Activated CD4-positive, alpha-beta memory T cell treated with anti-CD3 and anti-CD28 coated beads for 36 hours (primary cell): ENCODE measurements around the gene SALL2. TPM values are rescaled to one million over a fixed set of nuclear protein-coding genes. Genes with fewer than 3 reads are reported as not detected.
A peak's percentile ranks its signal among the peaks of the same experiment; 100 is the strongest.
"Not testable (repeated sequence)": the region's sequence is repeated elsewhere in the genome, so short reads cannot be mapped to it uniquely, and the experiment has no call there.

Experiments
- CTCF ChIA-PET: fragments of 350-600 bp; sonication (Branson Sonifier 250); formaldehyde crosslinking; loops from one replicate; lab custom pipeline; 2021; ENCODE audit warnings: antibody characterized with exemption, inconsistent platforms; lab: Charles Lee
- POLR2A ChIA-PET: fragments of 350-600 bp; sonication (Branson Sonifier 250); formaldehyde crosslinking; loops from one replicate; lab custom pipeline; 2021; ENCODE audit warnings: antibody characterized with exemption; lab: Charles Lee
- DNase-seq: peaks from one replicate; pipeline ENCODE4 v3.0.0-alpha.2; 2020
- H3K27ac Mint-ChIP-seq: one replicate; pipeline ENCODE4 v1.8.0; 2021; ENCODE audit warnings: mixed read lengths
- H3K27me3 Mint-ChIP-seq: one replicate; pipeline ENCODE4 v1.8.0; 2021; ENCODE audit warnings: mixed read lengths
- H3K36me3 Mint-ChIP-seq: one replicate; pipeline ENCODE4 v1.8.0; 2021; ENCODE audit warnings: mixed read lengths
- H3K4me1 Mint-ChIP-seq: one replicate; pipeline ENCODE4 v1.8.0; 2021; ENCODE audit warnings: low read depth, mixed read lengths
- H3K4me3 Mint-ChIP-seq: one replicate; pipeline ENCODE4 v1.8.0; 2021; ENCODE audit warnings: mild to moderate bottlenecking, mixed read lengths
- H3K9me3 Mint-ChIP-seq: one replicate; pipeline ENCODE4 v1.8.0; 2021; ENCODE audit warnings: mixed read lengths
- intact Hi-C: fragments of 100-400 bp; cut with micrococcal nuclease; formaldehyde crosslinking; loops from one replicate; pipeline ENCODE4 v1.15.1; 2023
- total RNA-seq, 2 experiments: library from RNA; stranded (reverse); gene quantifications; one replicate each; pipeline ENCODE4 v1.2.3, GENCODE V29; 2021

The SALL2 gene
- 1 to 10 TPM; 4.4 to 4.8 TPM for total RNA-seq

DNA sequence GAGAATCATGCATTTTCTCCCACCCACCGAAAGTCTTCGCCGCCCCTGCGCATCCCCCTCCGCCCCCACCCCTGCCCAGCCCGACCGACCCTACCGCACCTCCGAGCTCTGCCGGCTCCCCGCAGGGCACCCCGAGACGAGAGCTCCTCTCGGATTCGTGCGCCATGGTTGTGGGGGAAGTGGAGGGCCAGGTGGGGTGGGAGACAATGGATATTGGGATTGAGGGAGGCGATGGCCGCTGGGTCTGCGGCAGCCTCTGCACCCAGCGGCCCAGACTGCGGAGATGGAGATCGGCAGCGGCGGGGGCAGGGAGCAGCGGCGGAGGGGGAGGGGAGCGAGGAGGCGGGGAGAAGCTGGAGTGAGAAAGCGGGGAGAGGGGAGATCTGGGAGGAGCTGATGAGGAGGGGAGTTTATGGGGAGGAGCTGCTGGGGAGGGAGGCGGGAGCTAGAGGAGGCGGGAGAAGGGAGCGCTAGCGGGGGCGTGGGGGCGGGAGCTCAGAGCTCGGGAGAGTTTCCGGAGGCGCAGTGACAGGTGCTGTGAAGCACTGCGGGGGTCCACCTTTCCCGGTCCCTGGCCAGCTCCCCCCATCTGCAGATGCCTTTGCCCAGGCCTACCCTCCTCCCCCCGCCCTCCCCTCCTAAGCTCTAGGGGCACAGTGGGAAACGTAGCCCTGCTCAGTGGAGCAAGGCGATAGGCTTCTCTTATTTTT, at the start of gene SALL2:
TSS of gene SALL2 (minus strand) at position 385 of the 710 bp plus-strand sequence. CDS start at position 166, 219 bp downstream.
- Mint-ChIP-seq H3K4me3 (peak within 1 kb of the TSS; percentile 77), H3K4me1 (peaks cover 10% of the 10 kb centered on the region), H3K9me3 (no peaks in the 10 kb centered on the region), H3K27ac (no peak within 1 kb of the TSS), H3K27me3 (no peaks in the 10 kb centered on the region), H3K36me3 (no peaks in the 10 kb centered on the region)
- ChIA-PET CTCF (interaction anchor here (0.7 to 2.0 kb wide), 7 partner anchors 15 to 71 kb away, joined by 3 to 19 read pairs (median 5); partner anchors contain the start of genes CHD8 and METTL3), POLR2A (interaction anchor here (0.7 to 1.9 kb wide), 4 partner anchors 15 to 142 kb away, joined by 3 to 6 read pairs (median 3); partner anchors contain the start of gene METTL3)
- DNase-seq, result peak; percentile 86
- intact Hi-C loops, result loop anchor here (1.0 kb wide), 1 partner anchor 15 kb away; the partner anchor contains the start of gene METTL3

DNA sequence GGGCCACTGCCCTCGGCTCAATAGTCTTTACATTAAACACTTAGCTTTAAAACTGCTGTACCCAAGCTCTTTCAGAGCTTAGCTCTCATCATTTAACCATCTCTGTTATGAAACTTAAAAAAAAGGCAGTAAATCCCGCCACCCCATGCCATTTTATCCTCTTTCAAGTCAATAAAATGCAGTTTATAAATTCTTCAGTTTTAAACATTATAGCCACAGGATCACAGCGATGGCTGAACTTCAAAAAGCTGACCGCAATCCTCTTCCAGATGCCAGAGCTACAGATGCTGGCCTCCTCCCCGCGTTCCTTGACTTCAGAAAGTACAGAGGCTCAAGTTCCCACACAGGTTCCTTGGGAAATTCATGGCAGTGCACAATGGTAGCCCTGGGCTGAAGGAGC, 49.5 kb upstream of the SALL2 start:
- CTCF ChIA-PET, result no interaction called here
- Mint-ChIP-seq H3K4me1 (no peaks in the 10 kb centered on the region), H3K9me3 (peaks cover 5% of the 10 kb centered on the region), H3K27ac (no peak overlapping the region), H3K36me3 (no peaks in the 10 kb centered on the region), H3K27me3 (peaks cover 14% of the 10 kb centered on the region), H3K4me3 (no peak overlapping the region)
- POLR2A ChIA-PET, result no interaction called here
- DNase-seq, result no peak
- intact Hi-C loops, result no loop called here

DNA sequence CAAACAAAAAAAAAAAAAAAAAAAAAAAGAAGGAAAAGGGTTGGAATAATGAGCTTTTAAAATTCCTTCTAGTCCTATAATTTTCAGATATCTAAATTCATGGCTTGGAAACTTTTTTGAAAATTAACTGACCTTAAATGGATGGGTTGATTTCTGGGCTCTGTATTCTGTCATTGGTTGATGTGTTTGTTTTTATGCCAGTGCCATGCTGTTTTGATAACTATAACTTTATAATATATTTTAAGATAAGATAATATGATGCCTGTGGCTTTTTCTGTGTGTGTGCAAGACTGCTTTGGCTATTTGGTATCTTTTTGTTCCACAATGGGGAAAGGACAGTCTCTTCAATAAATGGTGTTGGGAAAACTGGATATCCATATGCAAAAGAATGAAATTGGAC, 46.5 kb upstream of the SALL2 start:
- CTCF ChIA-PET, result no interaction called here
- Mint-ChIP-seq H3K4me3 (no peak overlapping the region), H3K9me3 (peaks cover 5% of the 10 kb centered on the region), H3K27ac (no peak overlapping the region), H3K36me3 (no peaks in the 10 kb centered on the region), H3K27me3 (peaks cover 14% of the 10 kb centered on the region), H3K4me1 (no peaks in the 10 kb centered on the region)
- intact Hi-C loops, result no loop called here
- no peak for DNase-seq
- POLR2A ChIA-PET, result no interaction called here

DNA sequence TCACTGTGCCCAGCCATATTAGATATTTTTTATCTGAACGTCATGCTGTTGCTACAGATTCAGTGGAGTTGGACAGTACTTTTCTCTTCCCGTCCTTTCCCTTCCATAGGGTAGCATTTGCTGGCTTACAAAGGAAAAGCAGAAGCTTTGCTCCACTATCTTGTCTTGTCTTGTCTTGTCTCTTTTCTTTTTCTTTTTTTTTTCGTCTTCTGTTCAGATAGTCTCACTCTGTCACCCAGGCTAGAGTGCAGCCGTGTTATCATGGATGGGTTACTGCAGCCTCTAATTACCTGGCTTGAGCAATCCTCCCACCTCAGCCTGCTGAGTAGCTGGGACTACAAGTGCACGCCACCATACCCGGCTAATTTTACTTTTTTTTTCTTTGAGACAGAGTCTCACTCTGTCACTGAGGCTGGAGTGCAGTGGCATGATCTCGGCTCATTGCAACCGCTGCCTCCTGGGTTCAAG, 32.6 kb upstream of the SALL2 start:
- POLR2A ChIA-PET, result no interaction called here

DNA sequence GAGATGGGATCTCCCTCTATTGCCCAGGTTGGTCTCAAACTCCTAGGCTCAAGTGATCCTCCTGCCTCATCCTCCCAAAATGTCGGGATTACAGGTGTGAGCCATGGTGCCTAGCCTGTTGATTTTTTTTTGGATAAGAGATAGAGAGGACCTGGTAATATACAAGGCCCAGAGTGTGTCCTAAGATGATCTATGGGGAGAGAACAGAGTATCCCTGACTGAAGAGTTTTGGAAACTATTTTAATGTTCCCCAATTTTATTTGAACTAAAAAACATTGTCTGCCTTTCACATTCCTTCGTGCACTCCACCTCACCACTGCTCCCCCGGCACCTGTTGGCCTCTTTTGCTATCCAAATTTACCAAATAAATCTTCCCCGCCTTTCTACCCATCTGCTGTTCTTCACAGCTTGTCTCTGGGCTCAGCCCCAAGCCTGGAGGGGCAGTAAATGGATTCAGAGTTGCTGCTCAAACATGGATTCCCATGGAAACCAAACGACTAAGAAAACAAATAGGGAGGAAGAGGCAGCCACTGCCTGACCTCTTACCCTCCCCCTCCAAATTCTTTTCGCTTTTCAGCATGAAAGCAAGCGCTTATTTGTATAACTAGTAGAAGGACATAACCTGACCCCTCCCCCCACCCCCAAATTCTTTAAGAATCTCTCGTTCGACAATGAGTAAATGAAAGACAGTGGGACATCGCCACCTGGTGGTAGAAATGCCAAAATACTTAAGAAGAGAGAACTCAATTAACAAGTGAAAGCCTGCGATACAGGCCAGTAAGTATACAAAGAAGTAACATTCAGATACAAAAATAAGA, 31.1 kb upstream of the SALL2 start:
- Mint-ChIP-seq H3K27ac (peak overlapping the region; percentile 16), H3K4me3 (no peak overlapping the region), H3K27me3 (no peaks in the 10 kb centered on the region), H3K9me3 (no peaks in the 10 kb centered on the region), H3K4me1 (peaks cover 5% of the 10 kb centered on the region), H3K36me3 (no peaks in the 10 kb centered on the region)
- POLR2A ChIA-PET, result interaction anchor here (0.7 kb wide), 1 partner anchor 57 kb away, joined by 3 read pairs; no protein-coding TSS in a partner anchor
- intact Hi-C loops, result loop anchor here (1.0 to 10.0 kb wide), 6 partner anchors 45 to 322 kb away; partner anchors contain the start of genes CHD8, METTL3 and RAB2B
- CTCF ChIA-PET, result interaction anchor here (0.7 to 4.6 kb wide), 14 partner anchors 9 to 543 kb away, joined by 3 to 96 read pairs (median 4); partner anchors contain the start of genes METTL3, SALL2 and TOX4
- DNase-seq, result peak; percentile 76

More for the DNA sequence above, 32.6 kb upstream of the SALL2 start:
- no peak for DNase-seq
- Mint-ChIP-seq H3K36me3 (no peaks in the 10 kb centered on the region), H3K4me3 (no peak overlapping the region), H3K27me3 (no peaks in the 10 kb centered on the region), H3K4me1 (peaks cover 5% of the 10 kb centered on the region), H3K9me3 (no peaks in the 10 kb centered on the region), H3K27ac (no peak overlapping the region)
- intact Hi-C loops, result loop anchor here (5.0 to 10.0 kb wide), 2 partner anchors 46 to 324 kb away; partner anchors contain the start of gene METTL3
- CTCF ChIA-PET, result interaction anchor here (0.7 to 4.6 kb wide), 3 partner anchors 33 to 207 kb away, joined by 3 to 96 read pairs (median 3); partner anchors contain the start of gene SALL2

DNA sequence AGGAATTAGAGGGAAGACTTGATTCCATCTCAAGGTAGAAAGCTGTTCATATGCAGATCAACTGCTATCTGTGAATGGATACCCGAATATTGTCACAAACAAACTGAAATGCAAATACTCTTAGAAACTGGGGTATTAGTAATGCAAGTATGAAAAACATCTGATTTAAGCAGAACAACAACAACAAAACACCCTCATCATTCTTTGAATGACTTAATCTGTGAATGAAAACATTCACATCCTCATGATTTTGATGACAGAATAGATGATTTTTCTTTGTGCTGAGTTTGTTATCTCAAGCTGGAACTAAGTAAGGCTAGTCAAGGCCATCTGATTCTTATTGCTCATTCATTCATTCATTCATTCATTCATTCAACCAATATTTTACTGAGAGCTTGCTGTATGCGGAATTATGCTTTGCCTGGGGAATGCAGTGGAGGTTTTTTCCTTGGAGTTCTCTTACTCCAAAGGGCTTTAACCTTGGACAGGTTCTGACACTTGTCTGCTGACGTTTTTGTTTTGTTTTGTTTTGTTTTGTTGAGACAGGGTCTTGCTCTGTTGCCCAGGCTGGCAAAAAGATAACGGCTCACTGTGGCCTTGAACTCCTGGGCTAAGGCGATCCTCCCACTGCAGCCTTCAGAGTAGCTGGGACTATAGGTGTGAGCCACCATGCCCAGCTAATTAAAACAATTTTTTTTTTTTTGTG, 30.4 kb upstream of the SALL2 start:
- no peaks in the 10 kb centered on the region for H3K36me3 Mint-ChIP-seq
- H3K4me3 Mint-ChIP-seq, result no peak overlapping the region
- intact Hi-C loops, result loop anchor here (1.0 to 10.0 kb wide), 6 partner anchors 44 to 322 kb away; partner anchors contain the start of genes CHD8, METTL3 and RAB2B
- DNase-seq, result no peak
- POLR2A ChIA-PET, result interaction anchor here (0.7 to 1.2 kb wide), 3 partner anchors 56 to 148 kb away, joined by 3 to 4 read pairs (median 3); no protein-coding TSS in a partner anchor
- H3K4me1 Mint-ChIP-seq, result peaks cover 5% of the 10 kb centered on the region
- no peaks in the 10 kb centered on the region for H3K9me3 Mint-ChIP-seq
- CTCF ChIA-PET, result interaction anchor here (0.6 to 4.6 kb wide), 15 partner anchors 30 to 542 kb away, joined by 3 to 96 read pairs (median 4); partner anchors contain the start of genes METTL3, SALL2 and TOX4
- no peak overlapping the region for H3K27ac Mint-ChIP-seq
- H3K27me3 Mint-ChIP-seq, result no peaks in the 10 kb centered on the region

DNA sequence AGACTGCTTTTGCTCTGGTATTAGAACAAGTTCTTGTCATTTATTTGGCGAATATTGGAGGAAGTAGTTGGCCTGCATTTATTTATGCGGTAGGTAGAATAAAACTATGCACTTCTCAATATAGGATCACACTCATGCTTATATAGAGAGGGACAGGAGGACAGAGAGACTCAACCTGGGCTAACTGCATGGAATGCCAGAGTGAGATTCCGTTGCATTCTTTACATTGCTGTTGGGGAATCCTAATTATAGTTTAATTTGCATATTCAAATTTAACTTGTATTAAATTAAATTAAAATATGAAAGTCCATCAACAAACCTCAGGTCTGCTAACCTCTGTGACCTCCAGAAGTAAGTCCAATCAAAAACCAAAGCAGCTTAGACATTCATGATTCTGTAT, 27.1 kb upstream of the SALL2 start:
- intact Hi-C loops, result loop anchor here (10.0 kb wide), 1 partner anchor 318 kb away; no protein-coding TSS in a partner anchor
- no peaks in the 10 kb centered on the region for H3K36me3 Mint-ChIP-seq
- no peaks in the 10 kb centered on the region for H3K27me3 Mint-ChIP-seq
- H3K27ac Mint-ChIP-seq, result no peak overlapping the region
- H3K4me3 Mint-ChIP-seq, result no peak overlapping the region
- POLR2A ChIA-PET, result no interaction called here
- H3K9me3 Mint-ChIP-seq, result no peaks in the 10 kb centered on the region
- no peak for DNase-seq
- CTCF ChIA-PET, result interaction anchor here (2.2 kb wide), 1 partner anchor 55 kb away, joined by 12 read pairs; no protein-coding TSS in a partner anchor
- peaks cover 5% of the 10 kb centered on the region for H3K4me1 Mint-ChIP-seq

DNA sequence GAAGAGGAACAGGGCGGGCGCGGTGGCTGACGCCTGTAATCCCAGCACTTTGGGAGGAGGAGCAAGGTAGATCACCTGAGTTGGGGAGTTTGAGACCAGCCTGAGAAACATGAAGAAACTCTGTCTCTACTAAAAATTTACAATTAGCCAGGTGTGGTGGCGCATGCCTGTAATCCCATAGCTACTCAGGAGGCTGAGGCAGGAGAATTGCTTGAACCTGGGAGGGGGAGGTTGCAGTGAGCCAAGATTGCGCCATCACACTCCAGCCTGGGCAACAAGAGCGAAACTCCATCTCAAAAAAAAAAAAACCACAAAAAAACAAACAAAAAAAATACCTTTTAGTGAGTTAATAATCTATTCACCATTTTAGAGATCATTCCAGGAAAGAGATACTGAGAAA, 18.4 kb upstream of the SALL2 start:
- H3K4me1 Mint-ChIP-seq, H3K9me3 Mint-ChIP-seq, intact Hi-C loops, H3K27me3 Mint-ChIP-seq, POLR2A ChIA-PET, H3K36me3 Mint-ChIP-seq, H3K27ac Mint-ChIP-seq, DNase-seq, H3K4me3 Mint-ChIP-seq: not testable (repeated sequence)
- CTCF ChIA-PET, result interaction anchor here (0.7 kb wide), 1 partner anchor 130 kb away, joined by 4 read pairs; no protein-coding TSS in a partner anchor

DNA sequence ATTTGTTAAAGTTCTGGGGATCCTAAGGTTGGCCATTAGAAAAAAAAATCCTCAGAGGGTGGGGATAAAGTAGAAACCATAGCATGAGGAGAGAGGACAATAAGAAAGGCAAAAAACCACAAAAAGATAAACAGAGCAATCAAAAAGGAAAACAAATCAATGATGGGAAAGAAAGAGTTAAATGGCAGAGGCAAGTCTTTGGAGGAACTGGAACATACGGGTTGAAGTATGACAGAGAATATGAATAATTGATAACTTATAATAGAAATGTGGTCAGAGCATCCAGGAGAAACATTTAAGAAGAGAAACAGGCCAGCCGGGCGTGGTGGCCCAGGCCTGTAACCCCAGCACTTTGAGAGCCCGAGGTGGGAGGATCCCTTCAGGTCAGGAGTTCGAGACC, 17.8 kb upstream of the SALL2 start:
- CTCF ChIA-PET, result no interaction called here
- Mint-ChIP-seq H3K4me3 (no peak overlapping the region), H3K27me3 (peaks cover 7% of the 10 kb centered on the region), H3K27ac (no peak overlapping the region), H3K36me3 (no peaks in the 10 kb centered on the region), H3K9me3 (no peaks in the 10 kb centered on the region), H3K4me1 (no peaks in the 10 kb centered on the region)
- no peak for DNase-seq
- intact Hi-C loops, result no loop called here
- POLR2A ChIA-PET, result no interaction called here

DNA sequence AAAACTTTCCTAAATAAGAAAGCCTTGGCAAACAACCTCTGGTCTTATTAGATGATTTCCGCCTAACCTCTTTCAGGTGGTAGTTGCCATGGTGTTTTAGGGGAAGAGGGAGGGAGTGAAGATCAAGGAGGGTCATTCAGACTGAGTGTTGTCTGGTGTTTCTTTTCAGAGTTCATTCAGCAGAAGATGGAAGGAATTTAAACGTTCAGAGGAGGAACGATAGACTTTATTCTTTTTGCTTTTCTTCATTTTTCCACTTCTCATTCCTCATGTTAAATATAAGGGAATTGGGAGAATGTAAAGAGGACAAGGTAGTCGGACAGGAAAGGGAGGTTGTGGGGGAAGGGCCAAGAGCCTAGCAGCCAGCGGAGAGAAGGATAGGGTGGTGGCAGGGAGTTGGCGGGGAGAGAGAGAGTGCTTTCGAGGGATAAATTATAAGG, 17.4 kb upstream of the SALL2 start:
- POLR2A ChIA-PET, result no interaction called here
- no peaks in the 10 kb centered on the region for H3K4me1 Mint-ChIP-seq
- no peaks in the 10 kb centered on the region for H3K36me3 Mint-ChIP-seq
- intact Hi-C loops, result no loop called here
- peaks cover 10% of the 10 kb centered on the region for H3K27me3 Mint-ChIP-seq
- H3K9me3 Mint-ChIP-seq, result no peaks in the 10 kb centered on the region
- no peak for DNase-seq
- no peak overlapping the region for H3K27ac Mint-ChIP-seq
- CTCF ChIA-PET, result interaction anchor here (2.2 kb wide), 1 partner anchor 45 kb away, joined by 9 read pairs; no protein-coding TSS in a partner anchor
- H3K4me3 Mint-ChIP-seq, result no peak overlapping the region
